HEK293T (cell line): ENCODE data around the gene SDHA.

Source experiments
- CTCF ChIA-PET: fragments of 350-600 bp; formaldehyde crosslinking; extraction: SDS; loops from one replicate; lab custom pipeline; 2021; ENCODE audit warnings: antibody characterized with exemption, inconsistent platforms; lab: Yijun Ruan, JAX
- POLR2A ChIA-PET: fragments of 350-600 bp; formaldehyde crosslinking; extraction: SDS; loops from one replicate; lab custom pipeline; 2020; ENCODE audit warnings: antibody characterized with exemption, inconsistent platforms; lab: Yijun Ruan, JAX
- DNase-seq: peaks from one replicate; pipeline ENCODE4 v3.0.0; 2012; ENCODE audit warnings: mixed read lengths; ENCODE audit errors: extremely low spot score
- BHLHE40 ChIP-seq: fragments of 450-650 bp; IDR thresholded peaks from 2 replicates; pipeline ENCODE4 v1.6.1; 2016; ENCODE audit warnings: mild to moderate bottlenecking, moderate library complexity, borderline replicate concordance
- CTBP1 ChIP-seq: fragments of 450-650 bp; IDR thresholded peaks from 2 replicates; pipeline ENCODE4 v1.6.1; 2016; ENCODE audit warnings: borderline replicate concordance
- ELF4 ChIP-seq: fragments of 450-650 bp; IDR thresholded peaks from 2 replicates; pipeline ENCODE4 v1.6.1; 2017; ENCODE audit warnings: antibody characterized with exemption
- FOXA1 ChIP-seq: fragments of 450-650 bp; IDR thresholded peaks from 2 replicates; pipeline ENCODE4 v1.6.1; 2016; ENCODE audit warnings: mild to moderate bottlenecking
- FOXK2 ChIP-seq: fragments of 450-650 bp; IDR thresholded peaks from 2 replicates; pipeline ENCODE4 v1.6.1; 2016; ENCODE audit warnings: mild to moderate bottlenecking
- FOXM1 ChIP-seq: fragments of 450-650 bp; IDR thresholded peaks from 2 replicates; pipeline ENCODE4 v1.6.1; 2017; ENCODE audit warnings: mild to moderate bottlenecking, borderline replicate concordance
- HDGF ChIP-seq: fragments of 450-650 bp; IDR thresholded peaks from 2 replicates; pipeline ENCODE4 v1.6.1; 2017; ENCODE audit warnings: antibody characterized with exemption, borderline replicate concordance
- L3MBTL2 ChIP-seq: fragments of 450-650 bp; conservative IDR thresholded peaks from 2 replicates; pipeline ENCODE4 v1.6.1; 2016; ENCODE audit warnings: mild to moderate bottlenecking
- LEF1 ChIP-seq: fragments of 450-650 bp; IDR thresholded peaks from 2 replicates; pipeline ENCODE4 v1.6.1; 2017; ENCODE audit warnings: mild to moderate bottlenecking, borderline replicate concordance
- NFRKB ChIP-seq: fragments of 450-650 bp; IDR thresholded peaks from 2 replicates; pipeline ENCODE4 v1.6.1; 2016; ENCODE audit warnings: mild to moderate bottlenecking, moderate library complexity
- SP1 ChIP-seq: fragments of 450-650 bp; IDR thresholded peaks from 2 replicates; pipeline ENCODE4 v1.6.1; 2017
- SUZ12 ChIP-seq: fragments of 450-650 bp; IDR thresholded peaks from 2 replicates; pipeline ENCODE4 v1.6.1; 2016; ENCODE audit warnings: mild to moderate bottlenecking
- TARDBP ChIP-seq: fragments of 450-650 bp; IDR thresholded peaks from 2 replicates; pipeline ENCODE4 v1.6.1; 2016
- ZNF384 ChIP-seq: fragments of 450-650 bp; IDR thresholded peaks from 2 replicates; pipeline ENCODE4 v1.6.1; 2016
- TF ChIP-seq, protein P1 (sequence below): fragments of 450-650 bp; IDR thresholded peaks from 2 replicates; pipeline ENCODE4 v1.6.1; 2016

The SDHA gene

DNA sequence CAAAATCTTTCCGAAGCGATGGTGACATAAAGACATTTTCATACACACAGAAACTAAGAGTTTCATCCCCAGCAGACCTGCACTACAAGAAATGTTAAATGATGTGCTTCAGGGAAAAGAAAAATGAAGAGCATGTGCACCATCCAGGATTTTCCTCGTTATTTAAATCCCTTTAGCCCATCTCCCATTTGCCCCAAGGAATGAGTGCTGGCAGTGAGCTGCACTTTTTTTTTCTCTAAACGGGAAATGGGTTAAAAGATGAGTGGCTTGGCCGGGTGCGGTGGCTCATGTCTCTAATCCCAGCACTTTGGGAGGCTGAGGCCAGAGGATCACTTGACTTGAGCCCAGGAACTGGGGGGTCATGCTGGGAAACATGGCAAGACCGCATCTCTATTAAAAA, 33.6 kb upstream of the SDHA start:
- DNase-seq = no peak
- ChIA-PET CTCF (no interaction called here), POLR2A (no interaction called here)
- no peak for TF ChIP-seq SP1
- TF ChIP-seq ZNF384 = no peak

DNA sequence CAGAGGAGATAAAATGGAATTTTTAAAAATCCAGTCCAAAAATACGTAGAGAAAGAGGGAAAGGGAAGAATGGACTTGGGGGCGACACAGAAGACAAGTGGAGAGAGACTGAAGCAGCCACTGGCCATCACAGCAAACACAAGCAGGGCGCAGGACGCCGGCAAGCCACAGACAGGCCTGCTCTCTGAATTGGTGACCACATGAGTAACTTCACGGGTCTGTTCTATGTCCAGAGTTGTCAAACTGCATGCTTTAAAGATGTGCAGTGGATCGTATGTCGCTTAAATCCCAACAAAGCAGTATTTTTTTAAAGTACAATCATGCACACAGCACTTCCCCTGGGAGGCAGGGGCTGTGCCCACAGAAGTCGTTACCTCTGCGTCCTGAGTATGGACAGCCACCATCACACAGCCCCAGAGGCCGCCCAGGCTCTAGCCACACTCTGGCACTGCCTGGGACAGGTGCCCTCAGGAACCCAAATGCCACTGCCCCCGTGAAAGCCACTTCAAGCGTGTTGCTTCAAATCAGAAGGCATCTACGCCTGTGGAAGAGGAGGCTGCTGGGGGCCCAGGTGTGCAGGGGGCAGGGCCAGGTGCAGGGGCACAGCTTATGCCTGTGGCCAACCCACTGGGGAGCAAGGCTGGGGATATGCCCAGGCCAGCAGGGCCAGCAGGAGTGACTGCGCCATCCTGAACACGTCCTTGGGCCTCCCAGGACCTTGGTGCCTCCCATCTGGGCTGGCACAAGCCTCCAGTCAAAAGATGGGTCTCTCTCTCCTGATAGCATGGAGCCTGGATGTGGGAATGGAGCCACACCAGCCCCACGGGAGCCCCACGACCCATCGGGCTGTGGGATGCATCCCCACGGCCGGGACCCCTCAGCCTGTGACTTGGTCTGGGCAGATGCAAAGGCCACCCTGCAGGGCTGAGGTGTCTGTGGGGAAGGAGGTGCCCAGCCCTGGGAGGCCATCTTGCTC, 32.7 kb upstream of the SDHA start:
- ChIA-PET POLR2A (no interaction called here), CTCF (no interaction called here)
- TF ChIP-seq LEF1 (no peak), CTBP1 (no peak), SUZ12 (no peak), SP1 (no peak), BHLHE40 (no peak), TARDBP (no peak), L3MBTL2 (no peak), FOXM1 (no peak), NFRKB (no peak)
- TF ChIP-seq, protein P1, sequence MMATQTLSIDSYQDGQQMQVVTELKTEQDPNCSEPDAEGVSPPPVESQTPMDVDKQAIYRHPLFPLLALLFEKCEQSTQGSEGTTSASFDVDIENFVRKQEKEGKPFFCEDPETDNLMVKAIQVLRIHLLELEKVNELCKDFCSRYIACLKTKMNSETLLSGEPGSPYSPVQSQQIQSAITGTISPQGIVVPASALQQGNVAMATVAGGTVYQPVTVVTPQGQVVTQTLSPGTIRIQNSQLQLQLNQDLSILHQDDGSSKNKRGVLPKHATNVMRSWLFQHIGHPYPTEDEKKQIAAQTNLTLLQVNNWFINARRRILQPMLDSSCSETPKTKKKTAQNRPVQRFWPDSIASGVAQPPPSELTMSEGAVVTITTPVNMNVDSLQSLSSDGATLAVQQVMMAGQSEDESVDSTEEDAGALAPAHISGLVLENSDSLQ = no peak
- no peak for DNase-seq

DNA sequence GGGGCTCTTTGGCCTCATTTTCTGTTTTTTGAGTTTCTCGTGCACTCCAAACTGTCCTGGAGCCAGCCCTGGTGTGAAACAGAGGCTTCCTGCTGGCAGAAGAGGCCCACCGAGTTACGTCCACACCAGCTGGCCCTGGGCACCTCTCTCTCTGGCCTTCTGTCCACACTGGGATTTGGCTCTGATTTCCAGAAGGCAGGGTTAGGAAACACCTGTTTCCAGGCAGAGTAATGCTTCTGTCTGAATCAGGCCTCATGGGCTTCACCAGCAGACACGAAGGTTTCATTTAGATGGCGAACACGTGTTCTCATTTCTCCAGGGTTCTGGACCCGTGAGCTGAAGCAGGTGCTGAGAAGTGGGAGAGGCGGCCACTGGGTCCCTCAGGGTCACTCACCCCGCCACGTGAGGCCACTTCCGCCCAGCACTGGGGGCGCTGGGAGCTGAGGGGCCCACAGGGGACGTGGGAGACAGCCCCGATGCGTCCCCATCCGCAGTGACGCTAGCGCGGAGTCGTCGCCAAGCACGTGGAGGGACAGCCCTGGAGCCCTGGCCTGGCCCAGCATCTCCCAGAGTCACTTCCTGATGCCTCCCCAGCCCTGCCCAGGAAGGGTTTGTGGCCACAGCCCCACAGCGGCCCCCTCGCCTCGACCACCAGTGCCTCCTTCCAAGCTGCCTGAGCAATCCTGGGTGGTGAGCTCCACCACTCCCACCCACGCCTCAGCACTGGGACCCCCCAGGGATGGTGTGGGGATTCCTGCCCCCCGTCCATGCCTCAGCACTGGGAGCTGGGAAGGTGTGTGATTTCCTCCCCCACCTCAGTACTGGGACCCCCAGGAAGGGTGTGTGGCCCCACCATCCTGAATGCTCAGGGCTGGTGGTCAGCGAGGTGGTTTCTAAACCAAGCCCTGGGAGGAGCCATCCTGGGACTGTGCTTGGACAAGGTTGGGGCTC, 31.8 kb upstream of the SDHA start:
- CTCF ChIA-PET = no interaction called here

DNA sequence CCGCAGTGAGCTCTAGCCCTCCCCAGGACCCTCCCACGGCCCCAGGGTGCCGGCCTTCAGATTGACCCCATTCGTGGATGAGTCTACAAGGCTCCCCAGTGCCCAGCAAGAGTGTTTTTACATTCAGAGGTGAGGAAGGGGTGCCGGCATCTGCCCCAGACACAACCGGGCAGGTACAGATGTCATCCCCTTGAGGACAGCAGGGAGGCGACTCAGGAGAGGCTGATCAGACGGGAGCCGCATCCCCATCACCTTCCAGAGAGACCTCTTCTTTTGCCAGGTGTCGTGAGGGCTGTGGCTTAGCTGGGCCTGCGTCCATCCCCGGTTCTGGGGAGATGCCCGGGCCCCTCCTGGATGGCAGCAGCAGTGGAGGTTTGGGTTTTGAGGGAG, 31.1 kb upstream of the SDHA start:
- TF ChIP-seq ELF4 (no peak), CTBP1 (no peak), SP1 (no peak), ZNF384 (no peak), NFRKB (no peak), TARDBP (no peak), SUZ12 (no peak), HDGF (no peak), FOXA1 (no peak)
- ChIA-PET CTCF (no interaction called here), POLR2A (interaction anchor here (1.7 to 2.1 kb wide), 2 partner anchors 21 to 31 kb away, joined by 6 to 16 read pairs; partner anchors contain the start of genes CCDC127 and SDHA)
- DNase-seq = no peak

More for the DNA sequence above, 31.8 kb upstream of the SDHA start:
- POLR2A ChIA-PET = no interaction called here
- DNase-seq = no peak
- no peak for TF ChIP-seq L3MBTL2

DNA sequence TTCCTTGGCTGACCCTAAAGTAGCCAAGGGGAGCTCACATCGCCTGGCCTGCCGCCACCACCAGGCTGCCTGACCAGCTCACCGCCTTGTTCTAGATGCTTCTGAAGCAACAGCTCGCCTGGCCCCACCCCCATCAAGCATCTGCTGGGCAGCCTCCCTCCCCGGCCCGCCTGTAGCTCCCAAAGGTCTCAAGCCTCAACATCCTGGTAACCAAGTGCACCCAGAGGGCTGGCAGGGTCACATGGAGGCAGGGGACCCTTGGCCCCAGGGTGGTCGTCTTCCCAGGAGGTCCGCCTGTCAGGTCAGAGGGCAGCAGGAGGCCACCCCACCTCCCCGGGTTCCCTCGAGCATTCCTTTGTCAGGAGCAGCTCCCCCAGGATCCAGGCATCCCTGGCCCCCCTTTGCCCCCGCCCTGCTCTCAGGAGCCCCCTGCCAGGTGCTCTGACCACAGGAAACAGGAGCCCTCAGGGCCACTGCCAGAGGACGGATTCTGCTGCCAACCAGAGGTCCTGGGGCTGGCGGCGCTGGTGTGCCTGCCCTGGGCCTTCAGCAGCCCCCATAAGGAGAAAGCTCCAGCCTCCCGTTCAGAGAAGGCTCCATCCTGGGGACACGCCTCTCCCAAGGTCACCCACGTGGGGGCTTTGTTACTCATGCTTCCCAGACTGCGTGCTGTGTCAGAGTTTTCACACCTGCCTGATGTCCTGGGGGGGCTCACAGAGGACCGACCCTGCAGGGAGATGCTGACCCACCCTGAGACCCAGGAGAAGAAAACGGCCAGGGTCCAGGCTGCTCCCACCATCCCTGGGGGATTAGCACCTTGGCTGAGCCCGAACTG, 30.3 kb upstream of the SDHA start:
- ChIA-PET CTCF (interaction anchor here (0.6 to 1.6 kb wide), 10 partner anchors 8 to 97 kb away, joined by 3 to 9 read pairs (median 4); partner anchors contain the start of genes CCDC127 and SDHA), POLR2A (interaction anchor here (0.9 to 2.1 kb wide), 5 partner anchors 7 to 226 kb away, joined by 3 to 16 read pairs (median 4); partner anchors contain the start of genes CCDC127, PDCD6 and SDHA)
- TF ChIP-seq FOXM1 = no peak
- no peak for TF ChIP-seq HDGF
- TF ChIP-seq L3MBTL2 = no peak
- no peak for TF ChIP-seq TARDBP
- no peak for TF ChIP-seq ZNF384
- no peak for TF ChIP-seq CTBP1
- TF ChIP-seq SUZ12 = no peak
- no peak for TF ChIP-seq BHLHE40
- TF ChIP-seq FOXK2 = no peak
- TF ChIP-seq NFRKB = no peak
- TF ChIP-seq, protein P1 = no peak
- no peak for TF ChIP-seq LEF1
- no peak for DNase-seq
